K562 (cell line): ENCODE data around the gene CYSTM1. TPM values are rescaled to one million over a fixed set of nuclear protein-coding genes. Genes with fewer than 3 reads are reported as not detected.
A peak's percentile ranks its signal among the peaks of the same experiment; 100 is the strongest.

ENCODE experiments used
- CXXC5 ChIP-seq: fragments of 250-450 bp; sonication (Bioruptor Pico); IDR thresholded peaks from 2 replicates; pipeline ENCODE4 v1.8.0; 2022; ENCODE audit warnings: inconsistent platforms, mild to moderate bottlenecking, moderate library complexity
- HLTF ChIP-seq: fragments of 450-650 bp; IDR thresholded peaks from 2 replicates; pipeline ENCODE4 v1.6.1; 2016
- KDM1A ChIP-seq, 2 experiments: fragments of 450-650 bp; IDR thresholded peaks; 2 replicates each; pipeline ENCODE4 v1.6.1; 2016; ENCODE audit warnings: mild to moderate bottlenecking in 2 of 2
- MCM3 ChIP-seq: fragments of 450-650 bp; IDR thresholded peaks from 2 replicates; pipeline ENCODE4 v1.6.1; 2016
- MTF1 ChIP-seq: fragments of 250-450 bp; sonication (Bioruptor Pico); IDR thresholded peaks from 2 replicates; pipeline ENCODE4 v1.9.0; 2021; ENCODE audit warnings: moderate library complexity, mild to moderate bottlenecking, inconsistent platforms, borderline replicate concordance
- POU5F1 ChIP-seq: fragments of 150-350 bp; IDR thresholded peaks from 2 replicates; pipeline ENCODE4 v1.6.1; 2014; ENCODE audit warnings: borderline replicate concordance, low read length, low read depth, mild to moderate bottlenecking; ENCODE audit not compliant: partially characterized antibody
- RBFOX2 ChIP-seq: fragments of 200-400 bp; formaldehyde crosslinking; IDR thresholded peaks from 2 replicates; pipeline ENCODE4 v1.6.1; 2017; ENCODE audit warnings: low read depth, mild to moderate bottlenecking, low read length, moderate library complexity
- SAP30 ChIP-seq: fragments of 200-600 bp; sonication (generic); IDR thresholded peaks from 2 replicates; pipeline ENCODE4 v1.6.1; 2012; ENCODE audit warnings: borderline replicate concordance, low read depth, mild to moderate bottlenecking, moderate library complexity, low read length, control low read depth, inconsistent platforms; ENCODE audit not compliant: insufficient read depth, poor library complexity, severe bottlenecking
- SLC30A9 ChIP-seq: fragments of 250-450 bp; sonication (Bioruptor Pico); IDR thresholded peaks from 2 replicates; pipeline ENCODE4 v1.8.0; 2022; ENCODE audit warnings: mild to moderate bottlenecking, moderate library complexity
- TSC22D4 ChIP-seq: fragments of 450-650 bp; IDR thresholded peaks from 2 replicates; pipeline ENCODE4 v1.6.1; 2016; ENCODE audit warnings: missing genetic modification characterization, missing biosample characterization, control low read depth
- ZFPM2 ChIP-seq: fragments of 250-450 bp; sonication (Bioruptor Pico); IDR thresholded peaks from 2 replicates; pipeline ENCODE4 v1.5.1; 2022; ENCODE audit warnings: mild to moderate bottlenecking
- ZNF77 ChIP-seq: fragments of 250-450 bp; sonication (Bioruptor Pico); IDR thresholded peaks from 2 replicates; pipeline ENCODE4 v1.5.0; 2020
- polyA plus RNA-seq, 8 experiments: library from polyadenylated mRNA; depleted of rRNA in 4 of 8; stranded (reverse) in 5 of 8; unstranded in 3 of 8; fragments of >200 nt; fragmentation: Nextera tagmentation in 2 of 8; fragmentation: Illumina TruSeq in 1 of 8; extraction: Ambion mirVana in 2 of 8; extraction: Trizol in 1 of 8; gene quantifications; 2 replicates each; pipeline versions ENCODE4 v1.2.1 to v1.2.3, GENCODE V29; 2011 to 2014; ENCODE audit warnings: inconsistent platforms in 1 of 8, missing spikeins in 1 of 8
- total RNA-seq, 7 experiments: library from RNA; depleted of rRNA in 6 of 7; stranded (reverse); fragments of >200 nt in 6 of 7; fragmentation: Illumina TruSeq in 2 of 7; extraction: Trizol in 2 of 7; gene quantifications; 2 replicates each; pipeline versions ENCODE4 v1.2.1 to v1.2.3, GENCODE V29; 2011 to 2021; ENCODE audit warnings: low replicate concordance in 1 of 7
- TF ChIP-seq, protein P1 (sequence below): sonication (generic); formaldehyde crosslinking; IDR thresholded peaks from 2 replicates; pipeline ENCODE4 v1.8.0; 2023; ENCODE audit warnings: missing genetic modification reagents, mild to moderate bottlenecking, borderline replicate concordance
- TF ChIP-seq, protein P2 (sequence below): sonication (generic); formaldehyde crosslinking; IDR thresholded peaks from 2 replicates; pipeline ENCODE4 v1.8.0; 2023; ENCODE audit warnings: mild to moderate bottlenecking, missing genetic modification reagents

CYSTM1 gene
- total and polyA plus RNA-seq, 9 of the 15 experiments (the other 6 are each of a cell fraction or from before 2014, with no cell fraction given) = 76.1 to 422 (median 108) TPM

DNA sequence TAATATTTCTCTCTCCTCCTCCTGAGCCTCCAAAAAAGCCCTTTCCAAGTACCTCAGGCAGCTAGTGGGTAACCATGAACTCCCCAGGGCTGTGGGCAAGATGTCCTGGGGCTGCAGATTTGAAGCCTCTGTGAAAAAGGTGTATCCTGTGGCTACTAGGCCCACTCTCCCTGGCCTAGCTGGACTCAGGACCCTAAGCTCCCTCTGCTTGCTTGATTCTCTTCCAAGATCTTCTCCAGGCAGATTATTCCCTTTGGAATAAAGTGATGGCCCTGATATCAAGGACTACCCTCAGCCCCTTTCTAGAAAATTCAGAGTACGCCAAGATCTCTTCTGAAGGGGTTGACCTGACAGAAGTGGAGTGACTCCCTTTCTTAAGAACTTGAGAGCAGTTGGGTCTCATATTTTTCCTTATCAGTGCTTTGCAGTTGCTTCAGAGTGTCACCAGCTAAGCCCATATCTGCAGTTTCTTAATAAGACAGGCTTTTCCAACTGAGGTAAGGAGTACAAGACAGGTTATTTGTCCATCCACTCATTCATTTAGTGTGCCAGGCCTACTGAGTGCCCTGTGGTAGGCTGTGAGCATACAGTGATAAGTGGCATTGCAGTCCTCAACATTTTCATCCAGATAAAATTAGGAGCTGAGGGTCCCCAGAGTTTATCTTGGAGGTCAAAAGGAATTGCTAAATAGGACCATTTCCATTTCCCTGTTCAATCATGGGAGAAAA, 42.5 kb downstream of the CYSTM1 start (continued):
- TF ChIP-seq, protein P1, sequence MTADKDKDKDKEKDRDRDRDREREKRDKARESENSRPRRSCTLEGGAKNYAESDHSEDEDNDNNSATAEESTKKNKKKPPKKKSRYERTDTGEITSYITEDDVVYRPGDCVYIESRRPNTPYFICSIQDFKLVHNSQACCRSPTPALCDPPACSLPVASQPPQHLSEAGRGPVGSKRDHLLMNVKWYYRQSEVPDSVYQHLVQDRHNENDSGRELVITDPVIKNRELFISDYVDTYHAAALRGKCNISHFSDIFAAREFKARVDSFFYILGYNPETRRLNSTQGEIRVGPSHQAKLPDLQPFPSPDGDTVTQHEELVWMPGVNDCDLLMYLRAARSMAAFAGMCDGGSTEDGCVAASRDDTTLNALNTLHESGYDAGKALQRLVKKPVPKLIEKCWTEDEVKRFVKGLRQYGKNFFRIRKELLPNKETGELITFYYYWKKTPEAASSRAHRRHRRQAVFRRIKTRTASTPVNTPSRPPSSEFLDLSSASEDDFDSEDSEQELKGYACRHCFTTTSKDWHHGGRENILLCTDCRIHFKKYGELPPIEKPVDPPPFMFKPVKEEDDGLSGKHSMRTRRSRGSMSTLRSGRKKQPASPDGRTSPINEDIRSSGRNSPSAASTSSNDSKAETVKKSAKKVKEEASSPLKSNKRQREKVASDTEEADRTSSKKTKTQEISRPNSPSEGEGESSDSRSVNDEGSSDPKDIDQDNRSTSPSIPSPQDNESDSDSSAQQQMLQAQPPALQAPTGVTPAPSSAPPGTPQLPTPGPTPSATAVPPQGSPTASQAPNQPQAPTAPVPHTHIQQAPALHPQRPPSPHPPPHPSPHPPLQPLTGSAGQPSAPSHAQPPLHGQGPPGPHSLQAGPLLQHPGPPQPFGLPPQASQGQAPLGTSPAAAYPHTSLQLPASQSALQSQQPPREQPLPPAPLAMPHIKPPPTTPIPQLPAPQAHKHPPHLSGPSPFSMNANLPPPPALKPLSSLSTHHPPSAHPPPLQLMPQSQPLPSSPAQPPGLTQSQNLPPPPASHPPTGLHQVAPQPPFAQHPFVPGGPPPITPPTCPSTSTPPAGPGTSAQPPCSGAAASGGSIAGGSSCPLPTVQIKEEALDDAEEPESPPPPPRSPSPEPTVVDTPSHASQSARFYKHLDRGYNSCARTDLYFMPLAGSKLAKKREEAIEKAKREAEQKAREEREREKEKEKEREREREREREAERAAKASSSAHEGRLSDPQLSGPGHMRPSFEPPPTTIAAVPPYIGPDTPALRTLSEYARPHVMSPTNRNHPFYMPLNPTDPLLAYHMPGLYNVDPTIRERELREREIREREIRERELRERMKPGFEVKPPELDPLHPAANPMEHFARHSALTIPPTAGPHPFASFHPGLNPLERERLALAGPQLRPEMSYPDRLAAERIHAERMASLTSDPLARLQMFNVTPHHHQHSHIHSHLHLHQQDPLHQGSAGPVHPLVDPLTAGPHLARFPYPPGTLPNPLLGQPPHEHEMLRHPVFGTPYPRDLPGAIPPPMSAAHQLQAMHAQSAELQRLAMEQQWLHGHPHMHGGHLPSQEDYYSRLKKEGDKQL = 0 out of 2 replicates have a peak, but pooled peaks have one; percentile 46
- no peak for TF ChIP-seq ZFPM2 (CRISPR knock-in tag)
- peak; percentile 78 to 84 for TF ChIP-seq KDM1A (IDR thresholded peaks at IDR 0.05)
- no peak for TF ChIP-seq MCM3
- TF ChIP-seq, protein P2, sequence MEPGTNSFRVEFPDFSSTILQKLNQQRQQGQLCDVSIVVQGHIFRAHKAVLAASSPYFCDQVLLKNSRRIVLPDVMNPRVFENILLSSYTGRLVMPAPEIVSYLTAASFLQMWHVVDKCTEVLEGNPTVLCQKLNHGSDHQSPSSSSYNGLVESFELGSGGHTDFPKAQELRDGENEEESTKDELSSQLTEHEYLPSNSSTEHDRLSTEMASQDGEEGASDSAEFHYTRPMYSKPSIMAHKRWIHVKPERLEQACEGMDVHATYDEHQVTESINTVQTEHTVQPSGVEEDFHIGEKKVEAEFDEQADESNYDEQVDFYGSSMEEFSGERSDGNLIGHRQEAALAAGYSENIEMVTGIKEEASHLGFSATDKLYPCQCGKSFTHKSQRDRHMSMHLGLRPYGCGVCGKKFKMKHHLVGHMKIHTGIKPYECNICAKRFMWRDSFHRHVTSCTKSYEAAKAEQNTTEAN (CRISPR knock-in tag) = no peak
- peak; percentile 47 for TF ChIP-seq CXXC5 (CRISPR knock-in tag)
- no peak for TF ChIP-seq ZNF77 (CRISPR knock-in tag)
- no peak for TF ChIP-seq HLTF
- TF ChIP-seq SLC30A9 (CRISPR knock-in tag) = no peak
- no peak for TF ChIP-seq TSC22D4 (tag)
- no peak for TF ChIP-seq RBFOX2
- no peak for TF ChIP-seq MTF1 (CRISPR knock-in tag)
- no peak for TF ChIP-seq POU5F1
- TF ChIP-seq SAP30 = no peak
